Esophagus muscularis mucosa (tissue), 4 donors: ENCODE measurements around the gene LTBP1. TPM values are rescaled to one million over a fixed set of nuclear protein-coding genes. Genes with fewer than 3 reads are reported as not detected.

ENCODE experiments used
- DNase-seq: peaks from one replicate; pipeline ENCODE4 v3.0.0-alpha.2; 2017; ENCODE audit errors: extremely low spot score
- H3K27ac ChIP-seq, 4 donors: fragments of 200-600 bp; sonication (generic); replicated peaks in 1 of 4; 1 replicate in 3 of 4; 2 replicates in 1 of 4; pipeline ENCODE4 v1.5.1; 2016 to 2019; ENCODE audit warnings: mild to moderate bottlenecking in 1 of 4
- H3K27me3 ChIP-seq, 4 donors: fragments of 200-600 bp; sonication (generic); one replicate each; pipeline versions ENCODE4 v1.5.1 to v1.6.0; 2016 to 2019
- H3K36me3 ChIP-seq, 4 donors: fragments of 200-600 bp; sonication (generic); one replicate each; pipeline ENCODE4 v1.5.1; 2016 to 2019
- H3K4me1 ChIP-seq, 4 donors: fragments of 200-600 bp; sonication (generic); one replicate each; pipeline ENCODE4 v1.5.1; 2016 to 2019
- H3K4me3 ChIP-seq, 4 donors: fragments of 200-600 bp; sonication (generic); 1 replicate in 2 of 4; 2 replicates in 2 of 4; pipeline ENCODE4 v1.5.1; 2016 to 2019; ENCODE audit warnings: mild to moderate bottlenecking in 4 of 4, moderate library complexity in 1 of 4
- H3K9me3 ChIP-seq, 4 donors: fragments of 200-600 bp; sonication (generic); 1 replicate in 3 of 4; 2 replicates in 1 of 4; pipeline ENCODE4 v1.5.1; 2016 to 2019
- EP300 ChIP-seq: sonication (generic); formaldehyde crosslinking; IDR thresholded peaks from one replicate; pipeline ENCODE4 v1.6.1; 2017; ENCODE audit warnings: antibody characterized with exemption
- POLR2A ChIP-seq: fragments of 450-650 bp; IDR thresholded peaks from one replicate; pipeline ENCODE4 v1.6.1; 2017; ENCODE audit warnings: antibody characterized with exemption, moderate library complexity, mild to moderate bottlenecking, low read depth
- POLR2AphosphoS5 ChIP-seq, 2 donors: sonication (generic); formaldehyde crosslinking; IDR thresholded peaks; one replicate each; pipeline ENCODE4 v1.6.1; 2017; ENCODE audit warnings: antibody characterized with exemption in 2 of 2
- WGBS: methylation state at CpG from one replicate; pipeline ENCODE4 v1.1.5; 2018; 5-methylcytosine and 5-hydroxymethylcytosine counted together
- intact Hi-C: fragments of 100-400 bp; cut with DNase I; formaldehyde crosslinking; loops from one replicate; pipeline ENCODE4 v1.15.1; 2023
- total RNA-seq, 4 donors: library from RNA; depleted of rRNA; stranded (reverse); fragments of >200 nt; gene quantifications; one replicate each; pipeline versions ENCODE4 v1.1.0 to v1.2.1, GENCODE V29; 2016
- TF ChIP-seq, protein P1 (sequence below), 3 experiments: fragments of 200-600 bp in 2 of 3; fragments of 450-650 bp in 1 of 3; sonication (generic) in 2 of 3; IDR thresholded peaks; one replicate each; pipeline ENCODE4 v1.5.1; 2017 to 2019; ENCODE audit warnings: antibody characterized with exemption in 3 of 3, mild to moderate bottlenecking in 2 of 3, moderate library complexity in 1 of 3

LTBP1 gene
- total RNA-seq, 4 donors from 2014 or later: 254 to 465 (median 368) TPM

DNA sequence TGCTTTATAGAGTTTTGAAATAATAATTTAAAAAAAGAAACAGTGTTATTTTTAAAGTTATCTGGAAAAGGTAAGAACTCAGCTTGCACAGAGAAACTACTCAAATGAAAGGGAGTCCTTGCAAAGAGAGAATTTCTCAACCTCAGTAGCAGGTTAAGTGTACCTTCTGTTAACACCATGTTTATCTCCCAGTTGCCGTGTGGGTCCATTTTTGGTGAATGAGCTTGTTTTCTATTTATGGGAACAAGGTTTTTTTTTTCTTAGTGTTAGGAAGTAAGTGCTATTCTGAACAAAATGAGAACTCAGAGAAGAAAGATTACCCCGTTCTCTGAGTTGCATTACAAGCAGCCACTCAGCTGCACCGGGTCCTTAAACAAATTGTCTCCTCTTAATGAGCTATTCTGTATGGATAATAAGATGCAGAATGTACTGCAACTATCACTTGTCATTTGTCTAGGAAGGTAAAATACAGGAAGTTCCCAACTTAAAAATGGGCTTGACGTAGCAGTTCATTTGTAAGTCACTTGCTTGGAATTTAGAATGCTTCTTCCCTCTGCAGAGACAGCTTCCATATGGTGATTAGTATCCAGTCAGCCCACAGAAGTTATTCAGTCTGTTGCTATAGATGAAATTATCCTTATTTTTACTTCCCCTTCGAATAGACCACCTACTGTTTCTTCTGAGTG, 74.9 kb downstream of the LTBP1 start:
- TF ChIP-seq EP300 (no peak), POLR2AphosphoS5 (IDR thresholded peaks at IDR 0.05) (peak in 1 of 2 donors; percentile 57)
- Histone ChIP-seq H3K4me3 (no peak overlapping the region), H3K36me3 (no peaks in the 10 kb centered on the region), H3K4me1 (peaks cover 25 to 42% (median 33%) of the 10 kb centered on the region in 4 donors), H3K9me3 (peaks cover 0 to 8% (median 2%) of the 10 kb centered on the region in 4 donors), H3K27ac (peak overlapping the region in 3 of 4 donors; percentile 41 to 67 (median 55)), H3K27me3 (no peaks in the 10 kb centered on the region)
- peak; percentile 24 for DNase-seq
- 20% methylated on average over 5 of the region's 5 CpGs for WGBS
- intact Hi-C loops: no loop called here

- intact Hi-C loops: no loop called here
- H3K27me3 ChIP-seq: no peaks in the 10 kb centered on the region
- 84% methylated on average over 2 of the region's 2 CpGs for WGBS
- TF ChIP-seq, protein P1, sequence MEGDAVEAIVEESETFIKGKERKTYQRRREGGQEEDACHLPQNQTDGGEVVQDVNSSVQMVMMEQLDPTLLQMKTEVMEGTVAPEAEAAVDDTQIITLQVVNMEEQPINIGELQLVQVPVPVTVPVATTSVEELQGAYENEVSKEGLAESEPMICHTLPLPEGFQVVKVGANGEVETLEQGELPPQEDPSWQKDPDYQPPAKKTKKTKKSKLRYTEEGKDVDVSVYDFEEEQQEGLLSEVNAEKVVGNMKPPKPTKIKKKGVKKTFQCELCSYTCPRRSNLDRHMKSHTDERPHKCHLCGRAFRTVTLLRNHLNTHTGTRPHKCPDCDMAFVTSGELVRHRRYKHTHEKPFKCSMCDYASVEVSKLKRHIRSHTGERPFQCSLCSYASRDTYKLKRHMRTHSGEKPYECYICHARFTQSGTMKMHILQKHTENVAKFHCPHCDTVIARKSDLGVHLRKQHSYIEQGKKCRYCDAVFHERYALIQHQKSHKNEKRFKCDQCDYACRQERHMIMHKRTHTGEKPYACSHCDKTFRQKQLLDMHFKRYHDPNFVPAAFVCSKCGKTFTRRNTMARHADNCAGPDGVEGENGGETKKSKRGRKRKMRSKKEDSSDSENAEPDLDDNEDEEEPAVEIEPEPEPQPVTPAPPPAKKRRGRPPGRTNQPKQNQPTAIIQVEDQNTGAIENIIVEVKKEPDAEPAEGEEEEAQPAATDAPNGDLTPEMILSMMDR (IDR thresholded peaks at IDR 0.05): no peak
- TF ChIP-seq EP300 (no peak), POLR2AphosphoS5 (IDR thresholded peaks at IDR 0.05) (no peak), POLR2A (no peak)
- H3K27ac ChIP-seq: peak overlapping the region; percentile 18 to 67 (median 48)
- no peak overlapping the region for H3K4me3 ChIP-seq
- H3K9me3 ChIP-seq: peaks cover 0 to 8% (median 2%) of the 10 kb centered on the region in 4 donors
- H3K4me1 ChIP-seq: peaks cover 25 to 42% (median 33%) of the 10 kb centered on the region in 4 donors
- no peaks in the 10 kb centered on the region for H3K36me3 ChIP-seq
- no peak for DNase-seq
Observed at GRCh38 chr2:33022395-33022985, 75.7 kb downstream of the LTBP1 start.

DNA sequence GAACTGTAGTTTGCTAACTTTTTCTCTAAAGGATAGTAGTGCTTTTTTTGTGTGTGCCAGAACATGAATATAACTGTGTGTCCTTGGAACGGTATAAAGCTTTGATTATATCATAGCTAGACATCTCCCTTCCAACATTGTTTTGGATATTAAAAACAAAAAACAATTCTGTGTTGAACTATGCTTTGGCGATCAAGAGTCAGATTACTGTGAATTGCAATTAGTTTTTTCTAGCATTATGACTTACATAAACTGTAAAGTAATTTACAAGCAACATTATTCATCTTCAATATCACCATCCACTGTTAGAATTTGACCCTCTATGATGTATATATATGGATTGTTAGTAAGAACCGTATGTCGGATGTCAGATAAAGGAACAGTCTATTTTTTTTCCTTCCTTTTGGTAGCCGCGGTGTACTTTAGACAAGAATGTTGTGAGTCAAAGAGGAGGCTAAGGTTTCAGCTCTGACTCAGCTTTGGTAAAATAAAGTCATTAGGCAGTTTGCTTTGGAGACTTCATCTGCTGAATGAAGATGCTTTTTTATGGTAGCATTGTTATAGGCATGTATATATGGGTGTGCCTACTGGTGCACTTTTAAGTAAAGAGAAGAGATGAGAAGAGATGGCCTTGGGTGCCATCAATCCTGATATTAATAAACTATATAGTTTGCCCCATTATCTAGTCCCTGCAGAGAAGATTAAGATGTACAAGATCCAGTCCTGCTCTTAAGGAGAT, 76.4 kb downstream of the LTBP1 start:
- Histone ChIP-seq H3K4me3 (no peak overlapping the region), H3K27ac (peak overlapping the region in 3 of 4 donors; percentile 18 to 67 (median 20)), H3K36me3 (no peaks in the 10 kb centered on the region), H3K27me3 (no peaks in the 10 kb centered on the region), H3K9me3 (peaks cover 0 to 8% (median 2%) of the 10 kb centered on the region in 4 donors), H3K4me1 (peaks cover 25 to 42% (median 33%) of the 10 kb centered on the region in 4 donors)
- no peak for DNase-seq
- TF ChIP-seq EP300: no peak
- TF ChIP-seq POLR2AphosphoS5 (IDR thresholded peaks at IDR 0.05): no peak
- TF ChIP-seq POLR2A: no peak
- TF ChIP-seq, protein P1 (IDR thresholded peaks at IDR 0.05): no peak
- 26% methylated on average over 6 of the region's 6 CpGs for WGBS
- intact Hi-C loops: no loop called here

- no peak for TF ChIP-seq POLR2AphosphoS5 (IDR thresholded peaks at IDR 0.05)
- TF ChIP-seq, protein P1 (IDR thresholded peaks at IDR 0.05): no peak
- TF ChIP-seq POLR2A: no peak
- no peak for TF ChIP-seq EP300
- Histone ChIP-seq H3K9me3 (peaks cover 0 to 8% (median 2%) of the 10 kb centered on the region in 4 donors), H3K4me1 (peaks cover 28 to 35% (median 30%) of the 10 kb centered on the region in 4 donors), H3K27ac (peak overlapping the region in 2 of 4 donors; percentile 20 to 67), H3K36me3 (no peaks in the 10 kb centered on the region), H3K4me3 (no peak overlapping the region), H3K27me3 (no peaks in the 10 kb centered on the region)
- DNase-seq: peak; percentile 29
- intact Hi-C loops: no loop called here
- WGBS: 83% methylated on average over 2 of the region's 2 CpGs
Observed at GRCh38 chr2:33023728-33024500, 77.2 kb downstream of the LTBP1 start.
